Measurements from ENCODE around the gene RAB11FIP4.

The RAB11FIP4 gene

GRCh38 chr17:31584438-31585279, 193.2 kb downstream of the RAB11FIP4 start:
- no peak for TF ChIP-seq CTCF (conservative IDR thresholded peaks at IDR 0.05; ENCODE audit: control insufficient read depth, insufficient read depth, low read depth, low read length)
- no peak for DNase-seq (ENCODE audit: low read depth)
- H3K4me3 ChIP-seq (ENCODE audit: control insufficient read depth, low read depth, low read length): no peak overlapping the region

- no peak for DNase-seq (ENCODE audit: low read depth)
- no peak overlapping the region for H3K4me3 ChIP-seq (ENCODE audit: control insufficient read depth, low read depth, low read length)
- TF ChIP-seq CTCF (conservative IDR thresholded peaks at IDR 0.05; ENCODE audit: control insufficient read depth, insufficient read depth, low read depth, low read length): no peak
Observed at GRCh38 chr17:31585280-31585630, 193.8 kb downstream of the RAB11FIP4 start.

- no peak overlapping the region for H3K4me3 ChIP-seq (ENCODE audit: control insufficient read depth, low read depth, low read length)
- peak; percentile 68 for DNase-seq (ENCODE audit: low read depth)
Observed at GRCh38 chr17:31586946-31587345, 195.5 kb downstream of the RAB11FIP4 start.

GRCh38 chr17:31587462-31587861, 196.0 kb downstream of the RAB11FIP4 start:
- TF ChIP-seq CTCF (conservative IDR thresholded peaks at IDR 0.05; ENCODE audit: control insufficient read depth, insufficient read depth, low read depth, low read length): no peak
- no peak overlapping the region for H3K4me3 ChIP-seq (ENCODE audit: control insufficient read depth, low read depth, low read length)
- no peak for DNase-seq (ENCODE audit: low read depth)

More at GRCh38 chr17:31586946-31587345, 195.5 kb downstream of the RAB11FIP4 start:
- no peak for TF ChIP-seq CTCF (conservative IDR thresholded peaks at IDR 0.05; ENCODE audit: control insufficient read depth, insufficient read depth, low read depth, low read length)

All from fibroblast of mammary gland (primary cell).